ENCODE data around the gene DNAH3.
A peak's percentile ranks its signal among the peaks of the same experiment; 100 is the strongest.
"Not testable (repeated sequence)": the region's sequence is repeated elsewhere in the genome, so short reads cannot be mapped to it uniquely, and the experiment has no call there.

Gene DNAH3

DNA sequence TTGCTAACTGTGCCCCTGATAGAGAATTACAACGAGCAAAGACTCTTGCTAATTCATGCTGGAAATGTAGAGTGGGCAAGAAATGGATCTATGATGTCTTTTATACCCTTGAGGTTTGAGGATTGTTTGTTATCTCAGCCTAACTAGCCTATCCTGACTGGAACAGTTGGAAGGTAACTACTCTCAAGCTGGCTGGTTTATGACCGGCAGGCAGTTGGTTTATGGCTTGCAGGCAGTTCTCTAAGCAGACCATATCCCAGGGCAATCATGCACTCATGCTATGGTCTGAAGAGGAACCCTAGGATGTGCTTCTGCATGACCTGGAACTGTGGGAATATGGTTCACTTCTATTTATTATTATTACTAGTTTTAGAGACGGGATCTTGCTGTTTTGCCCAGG lies 201.0 kb downstream of the DNAH3 start:
- Histone ChIP-seq H3K36me3 (ENCODE audit: control insufficient read depth, insufficient read depth, low read length, severe bottlenecking) (no peaks in the 10 kb centered on the region), H3K4me1 (ENCODE audit: control insufficient read depth, insufficient read depth, low read length) (no peaks in the 10 kb centered on the region), H3K4me3 (ENCODE audit: low read length) (no peak overlapping the region), H3K27me3 (replicated peaks; ENCODE audit: control insufficient read depth, insufficient read depth, low read length) (peaks cover 8% of the 10 kb centered on the region), H3K9me3 (ENCODE audit: control insufficient read depth, low read length) (no peaks in the 10 kb centered on the region), H3K9ac (ENCODE audit: low read length) (no peak overlapping the region)
- DNase-seq (ENCODE audit: low read depth), result no peak

DNA sequence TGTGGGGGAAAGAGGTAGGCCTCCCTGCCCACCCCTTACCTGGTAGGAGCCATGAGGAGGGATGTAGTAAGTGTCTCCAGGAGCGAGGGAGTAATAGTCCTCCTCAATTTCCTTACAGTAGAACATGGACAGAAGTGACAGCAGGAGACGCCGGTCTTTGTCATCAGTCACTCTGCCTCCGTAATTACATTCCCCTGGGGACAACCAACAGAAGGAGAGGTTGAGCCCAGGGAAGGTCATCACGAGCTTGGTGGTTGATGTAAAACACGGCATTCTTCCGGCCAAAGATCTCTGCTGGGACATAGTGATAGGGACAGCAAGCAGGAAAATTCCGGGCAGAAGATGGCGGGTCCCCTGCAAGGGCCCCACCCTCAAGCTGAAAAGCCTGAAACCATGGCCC lies 202.2 kb downstream of the DNAH3 start:
- Histone ChIP-seq H3K36me3 (ENCODE audit: control insufficient read depth, insufficient read depth, low read length, severe bottlenecking) (no peaks in the 10 kb centered on the region), H3K4me1 (ENCODE audit: control insufficient read depth, insufficient read depth, low read length) (peaks cover under 1% of the 10 kb centered on the region), H3K27me3 (replicated peaks; ENCODE audit: control insufficient read depth, insufficient read depth, low read length) (peaks cover 8% of the 10 kb centered on the region), H3K4me3 (ENCODE audit: low read length) (no peak overlapping the region), H3K9ac (ENCODE audit: low read length) (no peak overlapping the region), H3K9me3 (ENCODE audit: control insufficient read depth, low read length) (no peaks in the 10 kb centered on the region)
- DNase-seq (ENCODE audit: low read depth), result no peak

DNA sequence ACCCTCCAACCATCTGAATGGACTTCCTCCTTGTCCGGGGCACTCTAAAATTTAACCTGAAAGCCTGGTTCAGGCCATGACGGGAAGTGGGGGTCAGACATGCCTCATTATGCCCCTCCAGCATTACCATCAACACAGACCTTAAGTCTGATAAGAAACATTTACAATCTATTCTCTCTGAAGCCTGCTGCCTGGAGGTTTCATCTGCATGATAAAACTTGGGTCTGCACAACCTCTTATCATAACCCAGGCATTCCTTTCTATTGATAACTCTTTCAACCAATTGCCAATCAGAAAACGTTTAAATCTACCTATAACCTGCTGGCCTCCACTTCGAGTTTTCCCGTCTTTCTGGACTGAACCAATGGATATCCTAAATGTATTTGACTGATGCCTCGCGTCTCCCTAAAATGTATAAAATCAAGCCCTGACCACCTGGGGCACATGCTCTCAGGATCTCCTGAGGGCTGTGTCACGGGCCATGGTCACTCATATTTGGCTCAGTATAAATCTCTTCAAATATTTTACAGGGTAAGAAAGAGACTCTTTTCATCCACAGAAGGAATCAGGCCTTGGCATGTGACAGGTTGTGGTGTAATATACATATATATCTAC lies 204.5 kb downstream of the DNAH3 start:
- Histone ChIP-seq H3K9ac (ENCODE audit: low read length) (no peak overlapping the region), H3K27me3 (replicated peaks; ENCODE audit: control insufficient read depth, insufficient read depth, low read length) (peaks cover 8% of the 10 kb centered on the region), H3K9me3 (ENCODE audit: control insufficient read depth, low read length) (no peaks in the 10 kb centered on the region), H3K4me3 (ENCODE audit: low read length) (no peak overlapping the region), H3K36me3 (ENCODE audit: control insufficient read depth, insufficient read depth, low read length, severe bottlenecking) (no peaks in the 10 kb centered on the region), H3K4me1 (ENCODE audit: control insufficient read depth, insufficient read depth, low read length) (peaks cover 3% of the 10 kb centered on the region)
- DNase-seq (ENCODE audit: low read depth), result no peak

DNA sequence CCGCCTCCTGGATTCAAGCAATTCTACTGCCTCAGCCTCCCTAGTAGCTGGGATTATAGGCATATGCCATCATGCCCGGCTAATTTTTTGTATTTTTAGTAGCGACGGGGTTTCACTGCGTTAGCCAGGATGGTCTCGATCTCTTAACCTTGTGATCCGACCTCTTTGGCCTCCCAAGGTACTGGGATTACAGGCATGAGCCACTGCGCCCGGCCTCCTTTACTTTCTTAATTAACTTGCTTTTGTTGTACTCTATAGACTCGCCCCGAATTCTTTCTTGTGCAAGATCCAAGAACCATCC lies 205.1 kb downstream of the DNAH3 start:
- H3K4me3 ChIP-seq (ENCODE audit: low read length); H3K4me1 ChIP-seq (ENCODE audit: control insufficient read depth, insufficient read depth, low read length); H3K36me3 ChIP-seq (ENCODE audit: control insufficient read depth, insufficient read depth, low read length, severe bottlenecking); DNase-seq (ENCODE audit: low read depth); H3K9me3 ChIP-seq (ENCODE audit: control insufficient read depth, low read length); H3K27me3 ChIP-seq (replicated peaks; ENCODE audit: control insufficient read depth, insufficient read depth, low read length); H3K9ac ChIP-seq (ENCODE audit: low read length): not testable (repeated sequence)

DNA sequence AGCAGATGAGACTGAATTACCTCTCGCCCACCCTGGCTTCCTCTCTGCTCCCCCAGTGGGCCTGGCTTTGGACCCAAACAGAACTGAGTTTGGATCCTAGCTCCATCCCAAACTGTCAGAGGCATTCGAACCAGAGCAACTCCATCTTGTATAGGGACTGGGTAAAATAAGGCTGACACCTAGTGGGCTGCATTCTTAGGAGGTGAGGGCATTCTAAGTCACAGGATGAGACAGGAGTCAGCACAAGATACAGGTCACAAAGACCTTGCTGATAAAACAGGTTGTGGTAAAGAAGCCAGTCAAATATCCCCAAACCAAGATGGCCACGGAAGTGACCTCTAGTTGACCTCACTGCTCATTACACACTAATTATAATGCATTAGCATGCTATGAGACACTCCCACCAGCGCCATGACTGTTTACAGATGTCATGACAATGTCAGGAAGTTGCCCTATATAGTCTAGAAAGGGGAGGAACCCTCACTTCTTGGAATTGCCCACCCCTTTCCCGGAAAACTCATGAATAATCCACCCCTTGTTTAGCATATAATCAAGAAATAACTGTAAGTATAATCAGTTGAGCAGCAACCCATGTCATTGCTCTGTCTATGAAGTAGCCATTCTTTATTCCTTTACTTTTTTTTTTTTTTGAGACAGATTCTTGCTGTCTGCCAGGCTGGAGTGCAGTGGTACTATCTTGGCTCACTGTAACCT lies 205.6 kb downstream of the DNAH3 start:
- Histone ChIP-seq H3K4me1 (ENCODE audit: control insufficient read depth, insufficient read depth, low read length) (peaks cover 3% of the 10 kb centered on the region), H3K9ac (ENCODE audit: low read length) (no peak overlapping the region), H3K27me3 (replicated peaks; ENCODE audit: control insufficient read depth, insufficient read depth, low read length) (peaks cover 5% of the 10 kb centered on the region), H3K36me3 (ENCODE audit: control insufficient read depth, insufficient read depth, low read length, severe bottlenecking) (no peaks in the 10 kb centered on the region), H3K4me3 (ENCODE audit: low read length) (no peak overlapping the region), H3K9me3 (ENCODE audit: control insufficient read depth, low read length) (no peaks in the 10 kb centered on the region)
- DNase-seq (ENCODE audit: low read depth), result no peak

DNA sequence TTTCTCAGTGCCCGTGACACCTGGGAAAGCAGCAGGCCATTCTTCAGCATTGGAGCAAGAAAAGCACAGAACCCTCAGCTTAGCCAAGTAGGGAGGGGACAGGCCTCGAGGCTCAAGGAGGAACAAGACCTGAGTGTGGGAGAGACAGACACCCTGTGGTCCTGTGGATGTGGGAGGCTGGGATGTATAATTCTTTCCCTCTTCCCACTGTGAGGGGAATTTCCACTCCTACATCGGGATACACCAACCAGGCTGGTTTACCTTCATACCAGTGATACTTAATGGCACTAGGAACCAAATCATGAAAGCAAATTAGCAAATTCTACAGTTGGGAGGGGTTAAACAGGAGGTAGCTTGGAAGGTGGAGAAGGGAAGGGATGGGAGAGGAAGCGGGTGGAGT lies 208.4 kb downstream of the DNAH3 start:
- Histone ChIP-seq H3K4me3 (ENCODE audit: low read length) (no peak overlapping the region), H3K9me3 (ENCODE audit: control insufficient read depth, low read length) (no peaks in the 10 kb centered on the region), H3K36me3 (ENCODE audit: control insufficient read depth, insufficient read depth, low read length, severe bottlenecking) (no peaks in the 10 kb centered on the region), H3K27me3 (replicated peaks; ENCODE audit: control insufficient read depth, insufficient read depth, low read length) (no peaks in the 10 kb centered on the region), H3K4me1 (ENCODE audit: control insufficient read depth, insufficient read depth, low read length) (peaks cover 19% of the 10 kb centered on the region), H3K9ac (ENCODE audit: low read length) (no peak overlapping the region)
- no peak for DNase-seq (ENCODE audit: low read depth)

DNA sequence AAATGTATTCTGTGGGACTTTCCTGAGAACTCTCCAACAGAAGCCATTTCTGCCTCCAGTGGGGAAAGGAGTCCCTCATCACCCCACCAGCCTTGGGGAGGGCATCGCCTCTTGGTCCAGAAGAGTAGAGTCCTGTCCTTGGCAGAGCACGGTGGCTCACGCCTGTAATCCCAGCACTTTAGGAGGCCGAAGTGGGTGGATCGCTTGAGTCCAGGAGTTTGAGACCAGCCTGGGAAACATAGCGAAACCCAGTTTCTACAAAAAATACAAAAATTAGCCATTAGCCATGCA lies 209.1 kb downstream of the DNAH3 start:
- Histone ChIP-seq H3K36me3 (ENCODE audit: control insufficient read depth, insufficient read depth, low read length, severe bottlenecking) (no peaks in the 10 kb centered on the region), H3K9ac (ENCODE audit: low read length) (no peak overlapping the region), H3K4me3 (ENCODE audit: low read length) (no peak overlapping the region), H3K27me3 (replicated peaks; ENCODE audit: control insufficient read depth, insufficient read depth, low read length) (no peaks in the 10 kb centered on the region), H3K4me1 (ENCODE audit: control insufficient read depth, insufficient read depth, low read length) (peaks cover 19% of the 10 kb centered on the region), H3K9me3 (ENCODE audit: control insufficient read depth, low read length) (no peaks in the 10 kb centered on the region)
- DNase-seq (ENCODE audit: low read depth), result no peak

DNA sequence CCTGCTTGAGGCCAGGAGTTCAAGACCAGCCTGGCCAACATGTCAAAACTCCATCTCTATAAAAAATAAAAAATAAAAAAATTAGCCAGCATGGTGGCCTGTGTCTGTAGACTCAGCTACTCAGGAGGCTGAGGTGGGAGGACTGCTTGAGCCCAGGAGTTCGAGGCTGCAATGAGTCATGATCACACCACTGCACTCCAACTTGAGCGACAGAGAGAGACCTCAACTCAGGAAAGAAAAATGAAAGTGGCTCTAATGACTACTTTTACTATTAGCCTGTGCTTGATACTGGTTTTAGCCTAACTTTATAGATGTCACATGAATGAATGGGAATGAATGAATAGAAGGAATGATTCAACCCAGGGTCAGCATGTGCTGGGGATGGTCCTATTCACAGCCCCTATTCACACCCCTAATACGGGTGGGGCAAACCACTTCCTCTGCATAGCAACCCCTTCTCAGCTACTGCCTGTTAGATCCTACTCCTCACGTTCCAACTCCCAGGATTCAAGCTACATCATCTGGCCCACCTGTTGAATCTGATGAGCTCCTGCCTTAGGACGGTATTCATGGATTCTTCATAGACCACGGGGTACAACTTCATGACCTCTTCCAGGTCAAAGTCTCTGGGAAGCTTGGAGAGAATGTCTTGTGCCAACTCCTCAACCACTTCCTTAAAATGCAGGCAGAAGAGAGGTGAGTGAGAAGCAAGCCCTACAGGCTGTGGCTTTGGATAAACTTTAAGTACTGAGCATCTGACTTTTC lies 209.6 kb downstream of the DNAH3 start:
- peaks cover 19% of the 10 kb centered on the region for H3K4me1 ChIP-seq (ENCODE audit: control insufficient read depth, insufficient read depth, low read length)
- H3K9me3 ChIP-seq (ENCODE audit: control insufficient read depth, low read length), result no peaks in the 10 kb centered on the region
- no peaks in the 10 kb centered on the region for H3K27me3 ChIP-seq (replicated peaks; ENCODE audit: control insufficient read depth, insufficient read depth, low read length)
- DNase-seq (ENCODE audit: low read depth), result no peak
- H3K9ac ChIP-seq (ENCODE audit: low read length), result no peak overlapping the region
- no peak overlapping the region for H3K4me3 ChIP-seq (ENCODE audit: low read length)
- H3K36me3 ChIP-seq (ENCODE audit: control insufficient read depth, insufficient read depth, low read length, severe bottlenecking), result no peaks in the 10 kb centered on the region

DNA sequence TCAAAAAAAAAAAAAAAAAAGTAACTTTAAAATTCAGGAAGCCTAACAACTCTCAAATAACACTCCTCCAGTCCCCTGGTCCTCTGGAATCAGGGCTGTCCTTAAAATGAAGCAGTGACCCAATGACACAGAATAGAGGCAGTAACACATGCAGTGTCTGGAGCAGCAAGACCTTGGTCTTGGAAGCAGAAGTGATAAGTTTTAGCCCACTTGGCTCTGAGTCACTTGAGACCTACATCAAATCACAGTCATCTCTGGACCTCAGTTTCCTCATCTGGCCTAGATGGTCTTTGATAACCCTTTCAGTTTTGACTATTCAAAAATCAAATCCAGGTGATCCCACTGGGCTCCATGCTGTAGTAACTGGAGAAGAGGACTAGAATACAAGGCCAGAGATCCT lies 211.0 kb downstream of the DNAH3 start:
- Histone ChIP-seq H3K27me3 (replicated peaks; ENCODE audit: control insufficient read depth, insufficient read depth, low read length) (no peaks in the 10 kb centered on the region), H3K9ac (ENCODE audit: low read length) (no peak overlapping the region), H3K4me3 (ENCODE audit: low read length) (no peak overlapping the region), H3K36me3 (ENCODE audit: control insufficient read depth, insufficient read depth, low read length, severe bottlenecking) (no peaks in the 10 kb centered on the region), H3K4me1 (ENCODE audit: control insufficient read depth, insufficient read depth, low read length) (peaks cover 19% of the 10 kb centered on the region), H3K9me3 (ENCODE audit: control insufficient read depth, low read length) (no peaks in the 10 kb centered on the region)
- no peak for DNase-seq (ENCODE audit: low read depth)

DNA sequence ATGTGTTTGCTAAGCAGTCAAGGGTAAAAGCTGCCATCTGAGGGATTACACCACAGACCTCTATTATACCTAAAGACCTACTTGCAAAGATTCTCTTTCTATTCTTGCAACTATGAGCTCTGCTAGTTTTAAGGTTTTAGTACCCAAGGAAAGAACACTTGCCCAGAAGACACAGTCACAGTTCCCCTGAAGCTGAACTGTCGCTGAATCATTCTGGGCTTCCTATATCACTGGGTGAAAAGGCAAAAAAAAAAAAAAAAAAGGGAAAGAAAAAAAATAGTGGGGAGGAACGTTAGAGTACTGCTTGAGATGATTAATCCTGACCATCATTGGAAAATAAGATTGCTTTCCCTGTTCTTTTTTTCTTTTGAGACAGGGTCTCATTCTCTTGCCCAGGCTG lies 212.2 kb downstream of the DNAH3 start:
- DNase-seq (ENCODE audit: low read depth), result peak; percentile 41
- H3K4me3 ChIP-seq (ENCODE audit: low read length), result no peak overlapping the region
- no peaks in the 10 kb centered on the region for H3K36me3 ChIP-seq (ENCODE audit: control insufficient read depth, insufficient read depth, low read length, severe bottlenecking)
- no peaks in the 10 kb centered on the region for H3K9me3 ChIP-seq (ENCODE audit: control insufficient read depth, low read length)
- H3K9ac ChIP-seq (ENCODE audit: low read length), result peak overlapping the region; percentile 61
- H3K27me3 ChIP-seq (replicated peaks; ENCODE audit: control insufficient read depth, insufficient read depth, low read length), result no peaks in the 10 kb centered on the region
- H3K4me1 ChIP-seq (ENCODE audit: control insufficient read depth, insufficient read depth, low read length), result peaks cover 23% of the 10 kb centered on the region

DNA sequence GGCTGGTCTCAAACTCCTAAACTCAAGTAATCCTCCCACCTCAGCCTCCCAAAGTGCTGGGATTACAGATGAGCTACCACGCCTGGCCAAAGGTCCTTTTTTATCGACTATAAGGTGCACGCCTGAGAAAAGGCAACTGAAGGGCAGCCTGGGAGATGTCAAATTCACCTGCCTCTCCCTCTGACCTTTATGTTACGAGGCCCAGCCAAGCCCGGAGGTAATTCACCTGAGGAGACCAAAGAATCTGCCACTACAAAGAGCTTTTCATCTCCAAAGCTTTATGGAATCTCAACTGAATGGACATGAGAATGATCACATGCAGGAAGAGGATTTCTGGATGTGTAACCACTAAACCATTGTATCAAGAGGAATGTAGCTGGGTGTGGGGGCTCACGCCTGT lies 212.9 kb downstream of the DNAH3 start:
- no peaks in the 10 kb centered on the region for H3K9me3 ChIP-seq (ENCODE audit: control insufficient read depth, low read length)
- DNase-seq (ENCODE audit: low read depth), result no peak
- no peaks in the 10 kb centered on the region for H3K36me3 ChIP-seq (ENCODE audit: control insufficient read depth, insufficient read depth, low read length, severe bottlenecking)
- H3K9ac ChIP-seq (ENCODE audit: low read length), result peak overlapping the region; percentile 30
- peaks cover 21% of the 10 kb centered on the region for H3K4me1 ChIP-seq (ENCODE audit: control insufficient read depth, insufficient read depth, low read length)
- no peaks in the 10 kb centered on the region for H3K27me3 ChIP-seq (replicated peaks; ENCODE audit: control insufficient read depth, insufficient read depth, low read length)
- no peak overlapping the region for H3K4me3 ChIP-seq (ENCODE audit: low read length)
